Ovary (tissue), 3 donors: Measurements from ENCODE around the gene DDHD1.

Experiments
- EP300 ChIP-seq: sonication (generic); formaldehyde crosslinking; IDR thresholded peaks from one replicate; pipeline ENCODE4 v1.6.1; 2017; ENCODE audit warnings: antibody characterized with exemption
- POLR2A ChIP-seq: fragments of 450-650 bp; IDR thresholded peaks from one replicate; pipeline ENCODE4 v1.6.1; 2017; ENCODE audit warnings: antibody characterized with exemption, mild to moderate bottlenecking, moderate library complexity
- TF ChIP-seq, protein P1 (sequence below), 3 donors: fragments of 450-650 bp in 2 of 3; fragments of 200-600 bp in 1 of 3; IDR thresholded peaks; one replicate each; pipeline versions ENCODE4 v1.5.1 to v1.8.0; 2016 to 2022; ENCODE audit warnings: antibody characterized with exemption in 3 of 3, mild to moderate bottlenecking in 1 of 3
- donor health status: DM: no; HTN: no; CAD: no.

DNA sequence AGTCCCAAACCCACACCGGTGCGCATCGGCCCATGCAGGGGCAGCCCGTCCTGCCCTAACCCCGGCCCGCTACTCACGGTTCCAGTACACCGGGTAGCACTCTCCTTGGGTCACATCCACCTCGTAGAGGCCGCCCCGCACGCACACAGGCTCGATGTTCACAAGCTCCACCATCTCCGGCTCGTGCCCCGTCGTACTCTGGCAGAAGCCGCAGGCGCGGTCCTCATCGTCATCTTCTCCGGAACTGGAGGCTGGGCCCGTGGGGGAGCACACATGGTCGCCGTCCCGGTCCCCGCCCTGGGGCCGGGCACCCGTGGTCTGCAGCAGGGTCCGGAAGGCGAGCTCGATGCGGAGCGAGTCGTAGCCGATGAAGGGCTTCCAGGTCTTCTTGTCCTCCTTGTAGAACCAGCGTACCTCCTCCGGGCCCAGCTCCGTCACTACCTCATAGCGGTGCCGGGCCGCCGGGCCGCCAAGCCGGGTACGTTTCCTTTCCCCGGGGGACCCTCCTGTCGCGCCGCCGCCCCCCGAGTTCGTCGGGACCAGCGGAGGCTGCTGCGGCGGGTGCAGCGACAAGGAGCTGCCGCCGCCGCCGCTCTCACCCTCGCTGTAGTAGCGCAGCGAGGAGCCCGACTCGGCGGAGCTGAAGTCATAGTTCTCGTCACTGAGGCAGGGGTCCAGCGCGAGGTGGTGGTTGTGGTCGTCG, 788 bp downstream of the DDHD1 start:
- TF ChIP-seq POLR2A, result no peak
- TF ChIP-seq, protein P1, sequence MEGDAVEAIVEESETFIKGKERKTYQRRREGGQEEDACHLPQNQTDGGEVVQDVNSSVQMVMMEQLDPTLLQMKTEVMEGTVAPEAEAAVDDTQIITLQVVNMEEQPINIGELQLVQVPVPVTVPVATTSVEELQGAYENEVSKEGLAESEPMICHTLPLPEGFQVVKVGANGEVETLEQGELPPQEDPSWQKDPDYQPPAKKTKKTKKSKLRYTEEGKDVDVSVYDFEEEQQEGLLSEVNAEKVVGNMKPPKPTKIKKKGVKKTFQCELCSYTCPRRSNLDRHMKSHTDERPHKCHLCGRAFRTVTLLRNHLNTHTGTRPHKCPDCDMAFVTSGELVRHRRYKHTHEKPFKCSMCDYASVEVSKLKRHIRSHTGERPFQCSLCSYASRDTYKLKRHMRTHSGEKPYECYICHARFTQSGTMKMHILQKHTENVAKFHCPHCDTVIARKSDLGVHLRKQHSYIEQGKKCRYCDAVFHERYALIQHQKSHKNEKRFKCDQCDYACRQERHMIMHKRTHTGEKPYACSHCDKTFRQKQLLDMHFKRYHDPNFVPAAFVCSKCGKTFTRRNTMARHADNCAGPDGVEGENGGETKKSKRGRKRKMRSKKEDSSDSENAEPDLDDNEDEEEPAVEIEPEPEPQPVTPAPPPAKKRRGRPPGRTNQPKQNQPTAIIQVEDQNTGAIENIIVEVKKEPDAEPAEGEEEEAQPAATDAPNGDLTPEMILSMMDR (IDR thresholded peaks at IDR 0.05), result no peak
- TF ChIP-seq EP300, result no peak
